ENCODE results near the gene PJA2.

PJA2 gene

GRCh38 chr5:109370343-109370742 is 39.4 kb downstream of the PJA2 start:
- no peak overlapping the region for H3K27ac ChIP-seq (replicated peaks)
- no peak overlapping the region for H3K4me3 ChIP-seq (replicated peaks; ENCODE audit: insufficient read depth, low read length)
- TF ChIP-seq POLR2AphosphoS5 (IDR thresholded peaks at IDR 0.05; ENCODE audit: low read depth) (no peak), SPI1 (IDR thresholded peaks at IDR 0.05; ENCODE audit: borderline replicate concordance, low read depth) (no peak), CTCF (IDR thresholded peaks at IDR 0.05; ENCODE audit: insufficient read depth, low read length) (no peak), REST (IDR thresholded peaks at IDR 0.05; ENCODE audit: insufficient replicate concordance, low read depth) (no peak), GABPA (IDR thresholded peaks at IDR 0.05; ENCODE audit: low read depth) (no peak)
- DNase-seq (ENCODE audit: low read depth in 1 of 2, low spot score in 1 of 2): no peak
- H3K27me3 ChIP-seq (ENCODE audit: insufficient read depth, poor library complexity, severe bottlenecking): no peaks in the 10 kb centered on the region

- DNase-seq (ENCODE audit: low read depth in 1 of 2, low spot score in 1 of 2): no peak
- no peaks in the 10 kb centered on the region for H3K27me3 ChIP-seq (ENCODE audit: insufficient read depth, poor library complexity, severe bottlenecking)
- H3K4me3 ChIP-seq (replicated peaks; ENCODE audit: insufficient read depth, low read length): no peak overlapping the region
- no peak for TF ChIP-seq CTCF (IDR thresholded peaks at IDR 0.05; ENCODE audit: insufficient read depth, low read length)
- no peak for TF ChIP-seq REST (IDR thresholded peaks at IDR 0.05; ENCODE audit: insufficient replicate concordance, low read depth)
- no peak for TF ChIP-seq SPI1 (IDR thresholded peaks at IDR 0.05; ENCODE audit: borderline replicate concordance, low read depth)
- TF ChIP-seq POLR2AphosphoS5 (IDR thresholded peaks at IDR 0.05; ENCODE audit: low read depth): no peak
- TF ChIP-seq GABPA (IDR thresholded peaks at IDR 0.05; ENCODE audit: low read depth): no peak
- no peak overlapping the region for H3K27ac ChIP-seq (replicated peaks)
These were observed 44.1 kb downstream of the PJA2 start for GRCh38 chr5:109365653-109366052.

GRCh38 chr5:109364977-109365376 is 44.8 kb downstream of the PJA2 start:
- no peaks in the 10 kb centered on the region for H3K27me3 ChIP-seq (ENCODE audit: insufficient read depth, poor library complexity, severe bottlenecking)
- H3K27ac ChIP-seq (replicated peaks): no peak overlapping the region
- DNase-seq (ENCODE audit: low read depth in 1 of 2, low spot score in 1 of 2): no peak
- H3K4me3 ChIP-seq (replicated peaks; ENCODE audit: insufficient read depth, low read length): no peak overlapping the region
- TF ChIP-seq REST (IDR thresholded peaks at IDR 0.05; ENCODE audit: insufficient replicate concordance, low read depth): no peak
- TF ChIP-seq POLR2AphosphoS5 (IDR thresholded peaks at IDR 0.05; ENCODE audit: low read depth): no peak
- TF ChIP-seq GABPA (IDR thresholded peaks at IDR 0.05; ENCODE audit: low read depth): no peak
- TF ChIP-seq SPI1 (IDR thresholded peaks at IDR 0.05; ENCODE audit: borderline replicate concordance, low read depth): no peak
- TF ChIP-seq CTCF (IDR thresholded peaks at IDR 0.05; ENCODE audit: insufficient read depth, low read length): no peak

Measured in HL-60 (cell line).